Natural killer cell (primary cell): ENCODE data around the gene HMSD. TPM values are rescaled to one million over a fixed set of nuclear protein-coding genes. Genes with fewer than 3 reads are reported as not detected.

ENCODE experiments used
- ATAC-seq, 3 donors: fragments of 150-1000 bp in 2 of 3; fragments of 200-7000 bp in 1 of 3; cut with Tn5 transposase; 1 replicate in 1 of 3; 2 replicates in 2 of 3; pipeline ENCODE4 v1.10.0; 2021; ENCODE audit warnings: mild to moderate bottlenecking in 2 of 3, moderate library complexity in 2 of 3
- DNase-seq, 2 donors: peaks; one replicate each; pipeline versions ENCODE4 v3.0.0 to v3.0.0-alpha.2; 2013 to 2021; ENCODE audit warnings: mixed read lengths in 1 of 2
- H3K27ac ChIP-seq: one replicate; pipeline ENCODE4 v1.5.1; 2013; ENCODE audit warnings: mild to moderate bottlenecking, low read length
- H3K27me3 ChIP-seq: one replicate; pipeline ENCODE4 v1.6.1; 2013; ENCODE audit warnings: low read length; ENCODE audit not compliant: control insufficient read depth, insufficient read depth
- H3K36me3 ChIP-seq: one replicate; pipeline ENCODE4 v1.6.1; 2013; ENCODE audit warnings: low read length; ENCODE audit not compliant: control insufficient read depth, insufficient read depth
- H3K4me1 ChIP-seq: one replicate; pipeline ENCODE4 v1.6.1; 2013; ENCODE audit warnings: low read length; ENCODE audit not compliant: control insufficient read depth, insufficient read depth
- H3K4me3 ChIP-seq: one replicate; pipeline ENCODE4 v1.5.1; 2013; ENCODE audit warnings: low read length
- H3K9me3 ChIP-seq: one replicate; pipeline ENCODE4 v1.6.1; 2013; ENCODE audit warnings: low read length; ENCODE audit not compliant: control insufficient read depth, insufficient read depth
- H3K27ac Mint-ChIP-seq, 2 donors: one replicate each; pipeline ENCODE4 v1.8.0; 2022; ENCODE audit warnings: mild to moderate bottlenecking in 2 of 2, mixed read lengths in 2 of 2, moderate library complexity in 1 of 2
- H3K27me3 Mint-ChIP-seq, 2 donors: one replicate each; pipeline ENCODE4 v1.8.0; 2022; ENCODE audit warnings: low read depth in 2 of 2, mixed read lengths in 2 of 2
- H3K36me3 Mint-ChIP-seq: one replicate; pipeline ENCODE4 v1.8.0; 2022; ENCODE audit warnings: mixed read lengths
- H3K4me1 Mint-ChIP-seq, 2 donors: one replicate each; pipeline ENCODE4 v1.8.0; 2022; ENCODE audit warnings: mixed read lengths in 2 of 2
- H3K4me3 Mint-ChIP-seq: one replicate; pipeline ENCODE4 v1.8.0; 2022; ENCODE audit warnings: mild to moderate bottlenecking, moderate library complexity, mixed read lengths
- H3K9me3 Mint-ChIP-seq, 2 donors: one replicate each; pipeline ENCODE4 v1.8.0; 2022; ENCODE audit warnings: mixed read lengths in 2 of 2
- WGBS: methylation state at CpG from one replicate; pipeline ENCODE4 v1.1.7; 2013; ENCODE audit warnings: missing lambda C conversion rate; ENCODE audit not compliant: insufficient coverage; 5-methylcytosine and 5-hydroxymethylcytosine counted together
- intact Hi-C: fragments of 100-400 bp; cut with micrococcal nuclease; formaldehyde crosslinking; loops from one replicate; pipeline ENCODE4 v1.14.2; 2022
- total RNA-seq, 4 donors: library from RNA; stranded (reverse); fragments of 120-200 nt in 1 of 4; gene quantifications; one replicate each; pipeline versions ENCODE4 v1.2.3 to v1.2.4, GENCODE V29; 2013 to 2022
- TF ChIP-seq, protein P1 (sequence below): fragments of 200-600 bp; IDR thresholded peaks from one replicate; pipeline ENCODE4 v1.8.0; 2022; ENCODE audit warnings: antibody characterized with exemption

Gene HMSD
- total RNA-seq, 3 donors from 2014 or later (not counting 1 experiment from before 2014, with no cell fraction given): not detected

DNA sequence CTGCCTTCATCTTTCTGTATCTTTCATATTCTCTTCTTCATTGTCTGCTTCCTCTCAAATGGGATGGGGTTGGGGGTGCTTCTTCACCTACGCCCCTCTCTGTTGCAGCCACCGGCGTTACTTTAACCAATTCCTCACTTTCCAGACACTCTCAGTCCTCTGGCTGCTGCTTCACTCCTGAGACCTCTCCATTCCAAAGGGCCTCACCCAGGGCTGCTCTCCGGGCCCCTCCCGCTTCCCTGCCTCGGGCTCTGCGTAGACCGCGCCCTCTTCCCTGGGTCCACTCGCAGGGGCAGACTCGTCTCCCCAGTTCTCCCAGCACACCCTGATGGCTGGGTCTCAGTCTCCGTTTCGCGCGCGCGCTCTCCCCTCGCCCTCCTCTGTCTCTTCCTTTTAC lies 21.7 kb downstream of the HMSD start:
- H3K4me1 Mint-ChIP-seq: peaks cover 29 to 43% of the 10 kb centered on the region in 2 donors

DNA sequence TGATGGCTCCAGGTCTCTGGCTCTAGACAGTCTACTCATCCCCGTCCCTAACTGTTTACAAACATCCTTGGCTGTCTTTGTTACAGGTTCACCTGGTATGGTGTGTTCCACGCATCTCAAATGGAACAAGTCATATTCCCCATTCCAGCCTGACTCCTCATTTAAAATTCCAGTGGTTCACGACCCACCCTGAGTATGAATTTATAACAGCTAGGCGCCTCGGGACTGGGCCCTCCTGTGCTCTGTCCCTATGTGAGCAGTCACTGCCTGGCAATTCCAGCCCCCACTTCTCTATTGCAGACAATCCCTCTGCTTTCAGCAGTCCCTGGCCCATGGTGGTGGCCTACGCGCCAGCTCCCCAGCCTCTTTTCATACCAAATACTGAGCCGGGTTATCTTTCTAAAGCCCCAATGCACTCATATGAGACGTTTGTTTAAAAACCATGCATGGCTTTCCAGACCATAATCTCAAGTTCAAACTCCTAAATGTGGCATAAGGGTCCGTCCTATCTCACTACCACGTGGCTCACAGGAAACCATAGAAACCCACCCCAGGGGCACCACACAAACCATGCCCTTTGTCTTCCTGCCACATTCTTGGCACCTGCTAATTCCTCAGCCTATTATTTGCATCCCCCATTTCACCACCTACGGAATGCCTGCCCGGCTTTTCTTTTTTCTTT lies 22.4 kb downstream of the HMSD start:
- intact Hi-C loops: loop anchor here (10.0 kb wide), 1 partner anchor 147 kb away; no protein-coding TSS in a partner anchor
- no peaks in the 10 kb centered on the region for H3K36me3 Mint-ChIP-seq
- WGBS: 49% methylated on average over 11 of the region's 13 CpGs
- peak overlapping the region; percentile 71 to 99 for H3K27ac Mint-ChIP-seq
- Histone ChIP-seq H3K4me3 (no peak overlapping the region), H3K4me1 (peaks cover 16% of the 10 kb centered on the region), H3K9me3 (no peaks in the 10 kb centered on the region), H3K27ac (no peak overlapping the region), H3K36me3 (no peaks in the 10 kb centered on the region), H3K27me3 (no peaks in the 10 kb centered on the region)
- H3K4me1 Mint-ChIP-seq: peaks cover 29 to 43% of the 10 kb centered on the region in 2 donors
- TF ChIP-seq, protein P1, sequence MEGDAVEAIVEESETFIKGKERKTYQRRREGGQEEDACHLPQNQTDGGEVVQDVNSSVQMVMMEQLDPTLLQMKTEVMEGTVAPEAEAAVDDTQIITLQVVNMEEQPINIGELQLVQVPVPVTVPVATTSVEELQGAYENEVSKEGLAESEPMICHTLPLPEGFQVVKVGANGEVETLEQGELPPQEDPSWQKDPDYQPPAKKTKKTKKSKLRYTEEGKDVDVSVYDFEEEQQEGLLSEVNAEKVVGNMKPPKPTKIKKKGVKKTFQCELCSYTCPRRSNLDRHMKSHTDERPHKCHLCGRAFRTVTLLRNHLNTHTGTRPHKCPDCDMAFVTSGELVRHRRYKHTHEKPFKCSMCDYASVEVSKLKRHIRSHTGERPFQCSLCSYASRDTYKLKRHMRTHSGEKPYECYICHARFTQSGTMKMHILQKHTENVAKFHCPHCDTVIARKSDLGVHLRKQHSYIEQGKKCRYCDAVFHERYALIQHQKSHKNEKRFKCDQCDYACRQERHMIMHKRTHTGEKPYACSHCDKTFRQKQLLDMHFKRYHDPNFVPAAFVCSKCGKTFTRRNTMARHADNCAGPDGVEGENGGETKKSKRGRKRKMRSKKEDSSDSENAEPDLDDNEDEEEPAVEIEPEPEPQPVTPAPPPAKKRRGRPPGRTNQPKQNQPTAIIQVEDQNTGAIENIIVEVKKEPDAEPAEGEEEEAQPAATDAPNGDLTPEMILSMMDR: no peak
- H3K4me3 Mint-ChIP-seq: peak overlapping the region; percentile 96
- peaks cover 0 to 9% of the 10 kb centered on the region in 2 donors for H3K27me3 Mint-ChIP-seq
- no peaks in the 10 kb centered on the region for H3K9me3 Mint-ChIP-seq
- ATAC-seq (no peak), DNase-seq (no peak)

More for the DNA sequence above, 21.7 kb downstream of the HMSD start:
- H3K4me3 Mint-ChIP-seq: peak overlapping the region; percentile 96
- peaks cover 1 to 10% of the 10 kb centered on the region in 2 donors for H3K27me3 Mint-ChIP-seq
- TF ChIP-seq, protein P1: no peak
- Histone ChIP-seq H3K27me3 (no peaks in the 10 kb centered on the region), H3K4me1 (peaks cover 16% of the 10 kb centered on the region), H3K4me3 (peak overlapping the region; percentile 55), H3K36me3 (no peaks in the 10 kb centered on the region), H3K27ac (peak overlapping the region; percentile 67), H3K9me3 (no peaks in the 10 kb centered on the region)
- H3K36me3 Mint-ChIP-seq: no peaks in the 10 kb centered on the region
- no peak for DNase-seq
- ATAC-seq: no peak
- 51% methylated on average over 18 of the region's 18 CpGs for WGBS
- no peaks in the 10 kb centered on the region for H3K9me3 Mint-ChIP-seq
- peak overlapping the region; percentile 71 to 99 for H3K27ac Mint-ChIP-seq
- intact Hi-C loops: loop anchor here (10.0 kb wide), 1 partner anchor 146 kb away; no protein-coding TSS in a partner anchor

DNA sequence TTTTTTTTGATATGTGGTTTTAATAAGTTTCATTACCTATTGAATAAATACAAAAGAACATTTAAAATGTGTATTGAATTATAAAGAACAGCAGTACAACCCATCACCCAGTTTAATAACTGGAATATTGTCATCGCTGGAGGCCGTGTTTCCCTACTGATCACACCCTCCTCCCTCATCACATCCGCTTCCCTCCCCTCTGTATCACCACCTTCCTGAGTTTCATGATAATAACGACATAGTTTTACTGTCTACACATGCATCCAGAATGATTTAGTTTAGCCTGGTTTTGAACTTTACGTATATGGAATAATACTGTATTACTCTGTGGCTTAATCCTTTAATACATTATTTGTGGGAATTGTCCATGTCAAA lies 22.9 kb downstream of the HMSD start:
- Histone ChIP-seq H3K27me3 (no peaks in the 10 kb centered on the region), H3K27ac (no peak overlapping the region), H3K4me3 (no peak overlapping the region), H3K9me3 (no peaks in the 10 kb centered on the region), H3K36me3 (no peaks in the 10 kb centered on the region), H3K4me1 (peaks cover 16% of the 10 kb centered on the region)
- no peak for DNase-seq
- no peak for ATAC-seq
- Mint-ChIP-seq H3K4me3 (peak overlapping the region; percentile 96), H3K4me1 (peaks cover 29 to 43% of the 10 kb centered on the region in 2 donors), H3K9me3 (no peaks in the 10 kb centered on the region), H3K36me3 (no peaks in the 10 kb centered on the region), H3K27ac (peak overlapping the region; percentile 71 to 99), H3K27me3 (peaks cover 0 to 5% of the 10 kb centered on the region in 2 donors)
- WGBS: 39% methylated on average over 4 of the region's 5 CpGs
- intact Hi-C loops: loop anchor here (10.0 kb wide), 1 partner anchor 147 kb away; no protein-coding TSS in a partner anchor
- TF ChIP-seq, protein P1: no peak
